Peyer's patch (tissue), 4 donors: Measurements from ENCODE around the gene C1QTNF7.

ENCODE experiments used
- POLR2A ChIP-seq, 2 donors: fragments of 450-650 bp; IDR thresholded peaks; one replicate each; pipeline ENCODE4 v1.5.1; 2017; ENCODE audit warnings: antibody characterized with exemption in 2 of 2, mild to moderate bottlenecking in 2 of 2, moderate library complexity in 2 of 2
- TF ChIP-seq, protein P1 (sequence below), 6 experiments: fragments of 450-650 bp in 4 of 6; fragments of 200-600 bp in 2 of 6; sonication (generic) in 1 of 6; IDR thresholded peaks; one replicate each; pipeline ENCODE4 v1.5.1; 2017 to 2019; ENCODE audit warnings: antibody characterized with exemption in 6 of 6, mild to moderate bottlenecking in 3 of 6, moderate library complexity in 1 of 6

DNA sequence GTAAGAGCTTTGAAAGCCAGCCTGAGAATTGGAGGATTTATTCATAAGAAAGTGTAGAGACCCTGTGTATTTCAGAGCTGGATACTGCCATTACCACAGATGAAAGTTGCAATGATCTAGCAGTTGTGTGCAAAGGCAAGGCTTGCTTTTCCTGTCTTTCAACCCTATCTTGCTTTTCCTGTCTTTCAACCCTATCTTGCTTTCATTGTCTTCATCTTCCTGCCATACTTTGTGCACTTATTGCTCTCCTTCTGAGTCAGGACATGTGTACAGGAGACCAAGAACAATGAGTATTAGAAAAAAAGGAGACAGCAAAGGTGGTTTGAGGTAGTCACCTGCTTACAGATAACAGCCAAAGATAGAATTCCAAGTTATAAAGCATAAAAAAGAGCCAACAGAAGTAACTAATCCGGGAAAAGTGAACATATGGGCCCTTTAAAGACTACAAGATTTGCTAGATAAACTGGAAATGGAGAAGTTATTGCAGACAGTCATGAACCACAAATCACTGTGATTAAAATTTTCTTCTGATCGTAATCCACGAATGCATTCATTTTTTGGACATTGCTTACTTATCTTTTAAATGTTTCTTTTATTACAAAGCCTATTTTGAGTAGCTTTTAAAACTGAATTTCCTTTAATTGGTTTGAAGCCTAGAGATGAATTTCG is 17.2 kb downstream of the C1QTNF7 start:
- TF ChIP-seq, protein P1, sequence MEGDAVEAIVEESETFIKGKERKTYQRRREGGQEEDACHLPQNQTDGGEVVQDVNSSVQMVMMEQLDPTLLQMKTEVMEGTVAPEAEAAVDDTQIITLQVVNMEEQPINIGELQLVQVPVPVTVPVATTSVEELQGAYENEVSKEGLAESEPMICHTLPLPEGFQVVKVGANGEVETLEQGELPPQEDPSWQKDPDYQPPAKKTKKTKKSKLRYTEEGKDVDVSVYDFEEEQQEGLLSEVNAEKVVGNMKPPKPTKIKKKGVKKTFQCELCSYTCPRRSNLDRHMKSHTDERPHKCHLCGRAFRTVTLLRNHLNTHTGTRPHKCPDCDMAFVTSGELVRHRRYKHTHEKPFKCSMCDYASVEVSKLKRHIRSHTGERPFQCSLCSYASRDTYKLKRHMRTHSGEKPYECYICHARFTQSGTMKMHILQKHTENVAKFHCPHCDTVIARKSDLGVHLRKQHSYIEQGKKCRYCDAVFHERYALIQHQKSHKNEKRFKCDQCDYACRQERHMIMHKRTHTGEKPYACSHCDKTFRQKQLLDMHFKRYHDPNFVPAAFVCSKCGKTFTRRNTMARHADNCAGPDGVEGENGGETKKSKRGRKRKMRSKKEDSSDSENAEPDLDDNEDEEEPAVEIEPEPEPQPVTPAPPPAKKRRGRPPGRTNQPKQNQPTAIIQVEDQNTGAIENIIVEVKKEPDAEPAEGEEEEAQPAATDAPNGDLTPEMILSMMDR (IDR thresholded peaks at IDR 0.05) = no peak
- no peak for TF ChIP-seq POLR2A (IDR thresholded peaks at IDR 0.05)
